Gastrocnemius medialis (tissue), 4 donors: Measurements from ENCODE around the gene SLC10A2. TPM values are rescaled to one million over a fixed set of nuclear protein-coding genes. Genes with fewer than 3 reads are reported as not detected.

Experiments used
- ATAC-seq, 2 donors: fragments of 150-250 bp; one replicate each; pipeline ENCODE4 v1.9.1; 2016
- DNase-seq, 2 donors: peaks; one replicate each; pipeline ENCODE4 v3.0.0-alpha.2; 2019
- H3K27ac ChIP-seq, 4 donors: fragments of 200-600 bp; sonication (generic); 1 replicate in 1 of 4; 2 replicates in 3 of 4; pipeline ENCODE4 v1.5.1; 2016 to 2018; ENCODE audit warnings: mild to moderate bottlenecking in 2 of 4, moderate library complexity in 1 of 4
- H3K27me3 ChIP-seq, 3 donors: fragments of 200-600 bp; sonication (generic) in 2 of 3; 1 replicate in 1 of 3; 2 replicates in 2 of 3; pipeline versions ENCODE4 v1.5.1 to v1.6.0; 2016 to 2019; ENCODE audit warnings: mild to moderate bottlenecking in 1 of 3, moderate library complexity in 1 of 3
- H3K36me3 ChIP-seq, 2 donors: fragments of 200-600 bp; sonication (generic) in 1 of 2; one replicate each; pipeline ENCODE4 v1.5.1; 2017 to 2018
- H3K4me1 ChIP-seq, 2 donors: fragments of 200-600 bp; sonication (generic) in 1 of 2; one replicate each; pipeline ENCODE4 v1.5.1; 2016 to 2017; ENCODE audit warnings: mild to moderate bottlenecking in 2 of 2
- H3K4me3 ChIP-seq, 4 donors: fragments of 200-600 bp; sonication (generic) in 3 of 4; 1 replicate in 1 of 4; 2 replicates in 3 of 4; pipeline ENCODE4 v1.5.1; 2016 to 2019; ENCODE audit warnings: mild to moderate bottlenecking in 2 of 4
- H3K9me3 ChIP-seq, 3 donors: fragments of 200-600 bp; sonication (generic) in 2 of 3; 1 replicate in 1 of 3; 2 replicates in 2 of 3; pipeline ENCODE4 v1.5.1; 2016 to 2019
- POLR2A ChIP-seq, 2 donors: fragments of 450-650 bp; IDR thresholded peaks; one replicate each; pipeline ENCODE4 v1.6.1; 2017; ENCODE audit warnings: antibody characterized with exemption in 2 of 2, mild to moderate bottlenecking in 2 of 2, moderate library complexity in 2 of 2
- in situ Hi-C, 4 donors: fragments of 200-750 bp; cut with MboI; loops; one replicate each; pipeline versions ENCODE4 v1.15.0 to v1.8.0; 2017; ENCODE audit warnings: low sequenced_read_pairs in 4 of 4
- intact Hi-C: fragments of 100-400 bp; cut with DNase I; formaldehyde crosslinking; loops from one replicate; pipeline ENCODE4 v1.15.1; 2023; ENCODE audit warnings: low total_unique reads
- total RNA-seq, 4 donors: library from RNA; depleted of rRNA; stranded (reverse); fragments of >200 nt; gene quantifications; one replicate each; pipeline versions ENCODE4 v1.1.0 to v1.2.3, GENCODE V29; 2016
- TF ChIP-seq, protein P1 (sequence below), 5 experiments: fragments of 450-650 bp in 3 of 5; fragments of 200-600 bp in 2 of 5; sonication (generic) in 2 of 5; IDR thresholded peaks in 4 of 5; conservative IDR thresholded peaks in 1 of 5; 1 replicate in 4 of 5; 2 replicates in 1 of 5; pipeline ENCODE4 v1.5.1; 2016 to 2019; ENCODE audit warnings: antibody characterized with exemption in 5 of 5, mild to moderate bottlenecking in 3 of 5, moderate library complexity in 3 of 5

The SLC10A2 gene
- total RNA-seq, 4 donors from 2014 or later, result not detected

DNA sequence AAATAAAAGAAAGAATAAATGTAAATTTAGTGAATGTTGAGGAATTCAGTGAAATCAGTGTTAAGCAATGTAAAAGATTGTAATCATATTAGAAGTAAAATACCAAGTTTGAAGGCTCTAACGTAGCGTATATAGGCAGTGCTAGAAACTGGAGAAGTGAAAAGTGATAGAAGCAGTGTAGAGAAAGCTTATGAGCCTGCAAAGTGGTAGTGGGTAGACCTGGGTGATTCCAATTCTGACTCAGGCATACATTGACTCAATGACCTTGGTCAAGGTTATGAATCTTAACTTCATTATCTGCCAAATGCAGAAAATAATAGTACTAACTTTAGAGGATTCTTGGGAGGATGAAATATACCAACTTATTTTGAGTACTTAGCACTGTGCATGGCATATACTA, 4.1 kb downstream of the SLC10A2 start:
- Histone ChIP-seq H3K4me3 (no peak overlapping the region), H3K36me3 (no peaks in the 10 kb centered on the region), H3K4me1 (no peaks in the 10 kb centered on the region), H3K9me3 (no peaks in the 10 kb centered on the region), H3K27me3 (no peaks in the 10 kb centered on the region), H3K27ac (no peak overlapping the region)
- TF ChIP-seq, protein P1, sequence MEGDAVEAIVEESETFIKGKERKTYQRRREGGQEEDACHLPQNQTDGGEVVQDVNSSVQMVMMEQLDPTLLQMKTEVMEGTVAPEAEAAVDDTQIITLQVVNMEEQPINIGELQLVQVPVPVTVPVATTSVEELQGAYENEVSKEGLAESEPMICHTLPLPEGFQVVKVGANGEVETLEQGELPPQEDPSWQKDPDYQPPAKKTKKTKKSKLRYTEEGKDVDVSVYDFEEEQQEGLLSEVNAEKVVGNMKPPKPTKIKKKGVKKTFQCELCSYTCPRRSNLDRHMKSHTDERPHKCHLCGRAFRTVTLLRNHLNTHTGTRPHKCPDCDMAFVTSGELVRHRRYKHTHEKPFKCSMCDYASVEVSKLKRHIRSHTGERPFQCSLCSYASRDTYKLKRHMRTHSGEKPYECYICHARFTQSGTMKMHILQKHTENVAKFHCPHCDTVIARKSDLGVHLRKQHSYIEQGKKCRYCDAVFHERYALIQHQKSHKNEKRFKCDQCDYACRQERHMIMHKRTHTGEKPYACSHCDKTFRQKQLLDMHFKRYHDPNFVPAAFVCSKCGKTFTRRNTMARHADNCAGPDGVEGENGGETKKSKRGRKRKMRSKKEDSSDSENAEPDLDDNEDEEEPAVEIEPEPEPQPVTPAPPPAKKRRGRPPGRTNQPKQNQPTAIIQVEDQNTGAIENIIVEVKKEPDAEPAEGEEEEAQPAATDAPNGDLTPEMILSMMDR (IDR thresholded peaks at IDR 0.05 in 4 of 5, conservative IDR thresholded peaks at IDR 0.05 in 1 of 5), result no peak
- TF ChIP-seq POLR2A (IDR thresholded peaks at IDR 0.05), result no peak
- DNase-seq, result no peak
- ATAC-seq, result no peak
- intact Hi-C loops (no loop called here), in situ Hi-C loops (no loop called here)

DNA sequence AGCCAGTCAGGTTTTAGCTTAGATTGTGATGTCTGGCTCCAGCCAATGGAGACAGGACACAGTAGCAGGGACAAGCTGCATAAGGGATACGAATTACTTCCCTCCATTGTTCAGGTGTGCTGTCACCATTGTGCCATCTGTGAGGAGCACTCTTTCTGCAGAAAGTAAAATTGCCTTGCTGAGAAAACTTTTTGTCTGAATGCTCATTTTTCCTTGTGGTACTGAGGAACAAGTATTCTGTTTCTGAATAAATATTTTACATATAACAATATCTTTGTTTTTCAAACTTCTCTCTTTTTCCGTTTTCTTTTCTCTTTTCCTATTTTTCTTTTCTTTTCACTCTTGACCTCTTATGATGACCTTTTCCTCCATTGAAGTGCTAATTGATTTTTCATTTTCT, 10.2 kb downstream of the SLC10A2 start:
- intact Hi-C loops, result no loop called here
- in situ Hi-C loops, result loop anchor here in 1 of 4 donors (10.0 kb wide), 1 partner anchor 61 kb away; no protein-coding TSS in a partner anchor
- Histone ChIP-seq H3K9me3 (no peaks in the 10 kb centered on the region), H3K27me3 (no peaks in the 10 kb centered on the region), H3K36me3 (no peaks in the 10 kb centered on the region), H3K27ac (no peak overlapping the region), H3K4me3 (no peak overlapping the region), H3K4me1 (no peaks in the 10 kb centered on the region)
- no peak for TF ChIP-seq POLR2A (IDR thresholded peaks at IDR 0.05)
- TF ChIP-seq, protein P1 (IDR thresholded peaks at IDR 0.05 in 4 of 5, conservative IDR thresholded peaks at IDR 0.05 in 1 of 5), result no peak
- ATAC-seq (no peak), DNase-seq (no peak)

DNA sequence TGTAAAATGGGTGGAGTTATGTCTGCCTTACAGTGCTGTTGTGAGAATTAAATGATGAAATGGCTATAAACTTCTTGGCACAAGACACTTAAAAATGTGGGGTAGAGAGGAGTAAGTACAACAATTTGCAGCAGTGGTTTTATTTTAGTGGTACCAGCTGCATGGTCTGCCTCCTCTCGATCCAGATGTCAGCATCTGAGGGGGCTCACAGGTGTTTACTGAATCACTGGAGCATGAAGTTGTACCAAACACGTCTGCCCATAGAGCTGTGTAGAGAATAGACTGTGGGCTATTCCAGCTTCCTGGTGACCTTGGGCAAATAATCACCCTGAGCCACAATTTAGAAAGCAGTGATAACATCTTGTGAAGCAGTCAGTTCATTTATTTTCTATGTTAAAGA, 11.1 kb downstream of the SLC10A2 start:
- Histone ChIP-seq H3K9me3 (no peaks in the 10 kb centered on the region), H3K27me3 (no peaks in the 10 kb centered on the region), H3K4me1 (no peaks in the 10 kb centered on the region), H3K36me3 (no peaks in the 10 kb centered on the region), H3K27ac (no peak overlapping the region), H3K4me3 (no peak overlapping the region)
- no peak for DNase-seq
- in situ Hi-C loops (loop anchor here in 1 of 4 donors (10.0 kb wide), 1 partner anchor 60 kb away; no protein-coding TSS in a partner anchor), intact Hi-C loops (no loop called here)
- TF ChIP-seq, protein P1 (IDR thresholded peaks at IDR 0.05 in 4 of 5, conservative IDR thresholded peaks at IDR 0.05 in 1 of 5), result no peak
- no peak for TF ChIP-seq POLR2A (IDR thresholded peaks at IDR 0.05)
- no peak for ATAC-seq

DNA sequence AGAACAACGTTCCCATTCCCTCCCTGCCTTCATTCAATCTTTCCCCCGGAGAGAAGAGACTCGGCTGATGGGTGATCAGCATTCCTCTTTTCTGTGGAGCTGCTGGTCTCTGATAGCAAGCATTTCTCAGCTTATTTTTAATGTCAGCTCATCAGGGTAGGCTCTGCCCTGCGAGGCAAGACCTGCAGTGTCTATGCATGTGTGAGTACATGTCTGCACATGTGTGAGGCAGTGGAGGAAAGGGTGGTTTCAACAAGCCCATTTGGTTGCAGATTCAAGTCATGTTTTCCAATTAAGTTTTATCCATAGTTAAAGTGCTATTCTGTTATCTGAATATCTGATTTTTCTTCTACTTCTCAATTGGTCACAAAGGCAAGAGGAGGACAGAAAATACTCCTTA, 19.5 kb downstream of the SLC10A2 start:
- Histone ChIP-seq H3K27ac (no peak overlapping the region), H3K9me3 (no peaks in the 10 kb centered on the region), H3K4me1 (no peaks in the 10 kb centered on the region), H3K4me3 (no peak overlapping the region), H3K27me3 (no peaks in the 10 kb centered on the region), H3K36me3 (no peaks in the 10 kb centered on the region)
- intact Hi-C loops, result no loop called here
- no peak for ATAC-seq
- TF ChIP-seq, protein P1 (IDR thresholded peaks at IDR 0.05 in 4 of 5, conservative IDR thresholded peaks at IDR 0.05 in 1 of 5), result no peak
- TF ChIP-seq POLR2A (IDR thresholded peaks at IDR 0.05), result no peak
- DNase-seq, result no peak
- in situ Hi-C loops, result no loop called here

DNA sequence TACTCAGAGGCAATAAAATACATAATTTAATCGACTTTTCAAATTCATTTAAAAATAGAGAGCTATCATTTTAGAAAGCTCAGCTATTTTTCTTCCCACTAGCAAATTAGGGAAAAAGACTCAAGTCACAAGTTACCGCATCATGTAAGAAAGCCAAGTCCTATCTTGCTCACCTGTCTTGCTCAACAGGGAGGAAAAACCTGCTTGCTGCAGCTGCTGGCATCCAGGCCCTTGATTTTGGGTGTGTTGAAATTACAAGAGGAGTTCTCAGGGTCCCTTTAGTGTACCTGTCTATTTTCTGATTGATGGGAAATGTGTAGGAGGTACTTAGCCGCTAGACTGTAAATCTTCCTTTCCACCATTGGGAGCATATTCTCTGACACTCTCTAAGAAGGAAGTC, 22.2 kb downstream of the SLC10A2 start:
- Histone ChIP-seq H3K27ac (no peak overlapping the region), H3K27me3 (no peaks in the 10 kb centered on the region), H3K36me3 (no peaks in the 10 kb centered on the region), H3K4me1 (no peaks in the 10 kb centered on the region), H3K9me3 (no peaks in the 10 kb centered on the region), H3K4me3 (no peak overlapping the region)
- no peak for DNase-seq
- intact Hi-C loops (no loop called here), in situ Hi-C loops (no loop called here)
- ATAC-seq, result no peak
- TF ChIP-seq, protein P1 (IDR thresholded peaks at IDR 0.05 in 4 of 5, conservative IDR thresholded peaks at IDR 0.05 in 1 of 5), result no peak
- no peak for TF ChIP-seq POLR2A (IDR thresholded peaks at IDR 0.05)
